HepG2 (cell line): Measurements from ENCODE around the gene STX5. TPM values are rescaled to one million over a fixed set of nuclear protein-coding genes. Genes with fewer than 3 reads are reported as not detected.

Experiments
- ETV6 ChIP-seq: sonication (generic); formaldehyde crosslinking; conservative IDR thresholded peaks from 2 replicates; pipeline ENCODE4 v1.4.0; 2020; ENCODE audit warnings: missing genetic modification reagents
- FOSL2 ChIP-seq: sonication (generic); formaldehyde crosslinking; IDR thresholded peaks from 2 replicates; pipeline ENCODE4 v1.4.0; 2020; ENCODE audit warnings: missing genetic modification reagents
- HOXA3 ChIP-seq: sonication (generic); formaldehyde crosslinking; IDR thresholded peaks from 2 replicates; pipeline ENCODE4 v1.5.0; 2020; ENCODE audit warnings: missing genetic modification reagents
- JARID2 ChIP-seq: sonication (generic); formaldehyde crosslinking; IDR thresholded peaks from 2 replicates; pipeline ENCODE4 v1.8.1; 2023; ENCODE audit warnings: missing genetic modification reagents, inconsistent platforms; ENCODE audit not compliant: insufficient replicate concordance
- PHF20 ChIP-seq: sonication (generic); formaldehyde crosslinking; IDR thresholded peaks from 2 replicates; pipeline ENCODE4 v1.5.0; 2020; ENCODE audit warnings: mild to moderate bottlenecking, missing genetic modification reagents
- PHF8 ChIP-seq: sonication (generic); formaldehyde crosslinking; IDR thresholded peaks from 2 replicates; pipeline ENCODE4 v1.5.0; 2020; ENCODE audit warnings: missing genetic modification reagents
- POGZ ChIP-seq: sonication (generic); formaldehyde crosslinking; IDR thresholded peaks from 2 replicates; pipeline ENCODE4 v1.4.0; 2020; ENCODE audit warnings: mild to moderate bottlenecking, missing genetic modification reagents
- PRPF4 ChIP-seq: fragments of 200-400 bp; formaldehyde crosslinking; IDR thresholded peaks from 2 replicates; pipeline ENCODE4 v1.6.1; 2016; ENCODE audit warnings: low read length, low read depth; ENCODE audit not compliant: poor library complexity, severe bottlenecking
- SP1 ChIP-seq, 2 experiments: fragments of 450-650 bp in 1 of 2; sonication (generic) in 1 of 2; formaldehyde crosslinking in 1 of 2; IDR thresholded peaks; 2 replicates each; pipeline versions ENCODE4 v1.4.0 to v1.6.1; 2016 to 2020; ENCODE audit warnings: missing genetic modification reagents in 1 of 2
- SRSF1 ChIP-seq: fragments of 200-400 bp; formaldehyde crosslinking; optimal IDR thresholded peaks from 2 replicates; pipeline ENCODE3; 2017; ENCODE audit warnings: mild to moderate bottlenecking, low read depth, low read length, moderate library complexity
- ZBTB7A ChIP-seq: sonication (generic); formaldehyde crosslinking; IDR thresholded peaks from 2 replicates; pipeline ENCODE4 v1.8.0; 2022; ENCODE audit warnings: mild to moderate bottlenecking, missing genetic modification reagents
- ZFP37 ChIP-seq: sonication (generic); formaldehyde crosslinking; IDR thresholded peaks from 2 replicates; pipeline ENCODE4 v1.4.0; 2020; ENCODE audit warnings: missing genetic modification reagents, borderline replicate concordance
- ZFP41 ChIP-seq: sonication (generic); formaldehyde crosslinking; IDR thresholded peaks from 2 replicates; pipeline ENCODE4 v1.4.0; 2020; ENCODE audit warnings: mild to moderate bottlenecking, missing genetic modification reagents, borderline replicate concordance
- ZKSCAN5 ChIP-seq: sonication (generic); formaldehyde crosslinking; IDR thresholded peaks from 2 replicates; pipeline ENCODE4 v1.5.1; 2020; ENCODE audit warnings: mild to moderate bottlenecking, missing genetic modification reagents
- ZNF343 ChIP-seq: sonication (generic); formaldehyde crosslinking; IDR thresholded peaks from 2 replicates; pipeline ENCODE4 v1.4.0; 2020; ENCODE audit warnings: mild to moderate bottlenecking, missing genetic modification reagents
- ZNF616 ChIP-seq: sonication (generic); formaldehyde crosslinking; IDR thresholded peaks from 2 replicates; pipeline ENCODE4 v1.5.0; 2020; ENCODE audit warnings: low read depth, mild to moderate bottlenecking, missing genetic modification reagents
- polyA plus RNA-seq, 8 experiments: library from polyadenylated mRNA; depleted of rRNA in 3 of 8; stranded (reverse) in 7 of 8; unstranded in 1 of 8; fragments of >200 nt; fragmentation: Illumina TruSeq in 4 of 8; extraction: Trizol in 4 of 8; gene quantifications; 2 replicates each; pipeline versions ENCODE4 v1.2.1 to v1.2.3, GENCODE V29; 2011 to 2016; ENCODE audit warnings: low read depth in 4 of 8, missing spikeins in 1 of 8, mixed read lengths in 1 of 8; ENCODE audit not compliant: insufficient read depth in 1 of 8
- total RNA-seq, 5 experiments: library from RNA; depleted of rRNA; stranded (reverse); fragments of >200 nt; fragmentation: Illumina TruSeq; extraction: Trizol; gene quantifications; 2 replicates each; pipeline ENCODE4 v1.2.3, GENCODE V29; 2016; ENCODE audit warnings: low read depth in 1 of 5
- TF ChIP-seq, protein P1 (sequence below): sonication (generic); formaldehyde crosslinking; IDR thresholded peaks from 2 replicates; pipeline ENCODE4 v1.8.1; 2023; ENCODE audit warnings: mild to moderate bottlenecking, missing genetic modification reagents
- TF ChIP-seq, protein P2 (sequence below): sonication (generic); formaldehyde crosslinking; IDR thresholded peaks from 2 replicates; pipeline ENCODE4 v1.4.0; 2020; ENCODE audit warnings: missing genetic modification reagents
- TF ChIP-seq, protein P3 (sequence below): sonication (generic); formaldehyde crosslinking; IDR thresholded peaks from 2 replicates; pipeline ENCODE4 v1.5.0; 2020; ENCODE audit warnings: missing genetic modification reagents
- TF ChIP-seq, protein P4 (sequence below): IDR thresholded peaks from 2 replicates; pipeline ENCODE4 v1.6.1; 2016; ENCODE audit warnings: missing compliant biosample characterization, missing genetic modification reagents, borderline replicate concordance
- TF ChIP-seq, protein P5 (sequence below): sonication (generic); formaldehyde crosslinking; IDR thresholded peaks from 2 replicates; pipeline ENCODE4 v1.8.0; 2022; ENCODE audit warnings: missing genetic modification reagents, mild to moderate bottlenecking, borderline replicate concordance
- TF ChIP-seq, protein P6 (sequence below): sonication (generic); formaldehyde crosslinking; IDR thresholded peaks from 2 replicates; pipeline ENCODE4 v1.5.0; 2020; ENCODE audit warnings: missing genetic modification reagents

The STX5 gene
- total and polyA plus RNA-seq, 2 of the 13 experiments (the other 11 are each of a cell fraction or from before 2014, with no cell fraction given) = 26.9 to 30.0 TPM

DNA sequence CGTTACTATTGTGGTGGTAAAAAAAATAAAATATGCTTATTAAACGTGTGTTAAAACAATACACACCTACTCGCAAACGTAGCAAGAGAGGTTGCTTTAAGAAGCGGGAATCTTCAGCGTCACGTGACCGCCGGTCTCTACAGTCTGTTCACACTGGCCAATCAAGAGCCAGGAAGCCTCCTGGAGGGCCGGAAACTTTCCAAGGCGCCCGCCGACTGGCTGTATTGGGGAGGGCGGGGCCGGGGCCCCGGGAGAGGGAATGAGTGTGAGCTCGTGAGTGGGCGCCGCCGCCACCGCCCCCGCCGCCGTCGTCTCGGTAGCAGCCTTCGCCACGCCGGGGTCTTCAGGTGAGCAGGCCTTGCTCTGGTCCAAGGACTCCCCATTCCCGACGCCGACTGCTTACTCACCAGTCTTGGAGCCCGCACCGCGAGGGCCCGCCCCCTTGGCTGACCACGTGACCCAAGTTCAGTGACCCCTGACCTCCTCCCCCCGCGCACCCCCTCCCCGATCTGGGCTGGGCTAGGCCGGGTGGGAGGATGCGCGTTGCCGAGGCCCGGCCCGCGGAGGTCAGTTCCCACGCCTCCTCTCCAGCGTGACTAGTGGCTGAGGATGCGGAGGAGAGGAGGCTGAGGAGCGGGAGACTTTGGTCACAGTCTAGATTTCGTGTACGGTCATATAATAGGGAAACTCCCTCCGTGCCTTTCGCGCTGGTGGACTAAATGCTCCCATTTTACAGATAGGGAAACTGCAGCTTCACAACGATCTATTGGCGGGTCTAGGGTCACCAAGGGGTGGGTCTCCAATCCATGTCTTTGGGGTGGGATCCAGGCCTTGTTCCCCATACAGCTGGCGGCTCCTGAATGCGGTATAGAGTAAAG is 60.5 kb downstream of the STX5 start, which contains the start of gene TAF6L (continued):
- TF ChIP-seq, protein P1, sequence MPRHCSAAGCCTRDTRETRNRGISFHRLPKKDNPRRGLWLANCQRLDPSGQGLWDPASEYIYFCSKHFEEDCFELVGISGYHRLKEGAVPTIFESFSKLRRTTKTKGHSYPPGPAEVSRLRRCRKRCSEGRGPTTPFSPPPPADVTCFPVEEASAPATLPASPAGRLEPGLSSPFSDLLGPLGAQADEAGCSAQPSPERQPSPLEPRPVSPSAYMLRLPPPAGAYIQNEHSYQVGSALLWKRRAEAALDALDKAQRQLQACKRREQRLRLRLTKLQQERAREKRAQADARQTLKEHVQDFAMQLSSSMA = no peak
- TF ChIP-seq ZKSCAN5 (CRISPR knock-in tag) (no peak), PHF20 (CRISPR knock-in tag) (peak; percentile 43; the same call in 1 of the 2 replicates), ZNF343 (0 out of 2 replicates have a peak, but pooled peaks have one; percentile 29), JARID2 (CRISPR knock-in tag) (no peak), PRPF4 (no peak), ZNF616 (CRISPR knock-in tag) (no peak), SRSF1 (peak; percentile 90), ETV6 (no peak), ZFP41 (no peak), HOXA3 (CRISPR knock-in tag) (peak; percentile 38; the same call in 1 of the 2 replicates), ZBTB7A (CRISPR knock-in tag) (peak; percentile 61; the same call in 1 of the 2 replicates), POGZ (CRISPR knock-in tag) (no peak), FOSL2 (CRISPR knock-in tag) (peak; percentile 22; the same call in 1 of the 2 replicates), PHF8 (peak; percentile 71), ZFP37 (CRISPR knock-in tag) (no peak), SP1 (IDR thresholded peaks at IDR 0.05) (0 out of 2 replicates have a peak, but pooled peaks have one; percentile 43), SP1 (CRISPR knock-in tag; IDR thresholded peaks at IDR 0.05) (peak; percentile 84)
- TF ChIP-seq, protein P2, sequence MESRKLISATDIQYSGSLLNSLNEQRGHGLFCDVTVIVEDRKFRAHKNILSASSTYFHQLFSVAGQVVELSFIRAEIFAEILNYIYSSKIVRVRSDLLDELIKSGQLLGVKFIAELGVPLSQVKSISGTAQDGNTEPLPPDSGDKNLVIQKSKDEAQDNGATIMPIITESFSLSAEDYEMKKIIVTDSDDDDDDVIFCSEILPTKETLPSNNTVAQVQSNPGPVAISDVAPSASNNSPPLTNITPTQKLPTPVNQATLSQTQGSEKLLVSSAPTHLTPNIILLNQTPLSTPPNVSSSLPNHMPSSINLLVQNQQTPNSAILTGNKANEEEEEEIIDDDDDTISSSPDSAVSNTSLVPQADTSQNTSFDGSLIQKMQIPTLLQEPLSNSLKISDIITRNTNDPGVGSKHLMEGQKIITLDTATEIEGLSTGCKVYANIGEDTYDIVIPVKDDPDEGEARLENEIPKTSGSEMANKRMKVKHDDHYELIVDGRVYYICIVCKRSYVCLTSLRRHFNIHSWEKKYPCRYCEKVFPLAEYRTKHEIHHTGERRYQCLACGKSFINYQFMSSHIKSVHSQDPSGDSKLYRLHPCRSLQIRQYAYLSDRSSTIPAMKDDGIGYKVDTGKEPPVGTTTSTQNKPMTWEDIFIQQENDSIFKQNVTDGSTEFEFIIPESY (CRISPR knock-in tag) = no peak
- TF ChIP-seq, protein P3, sequence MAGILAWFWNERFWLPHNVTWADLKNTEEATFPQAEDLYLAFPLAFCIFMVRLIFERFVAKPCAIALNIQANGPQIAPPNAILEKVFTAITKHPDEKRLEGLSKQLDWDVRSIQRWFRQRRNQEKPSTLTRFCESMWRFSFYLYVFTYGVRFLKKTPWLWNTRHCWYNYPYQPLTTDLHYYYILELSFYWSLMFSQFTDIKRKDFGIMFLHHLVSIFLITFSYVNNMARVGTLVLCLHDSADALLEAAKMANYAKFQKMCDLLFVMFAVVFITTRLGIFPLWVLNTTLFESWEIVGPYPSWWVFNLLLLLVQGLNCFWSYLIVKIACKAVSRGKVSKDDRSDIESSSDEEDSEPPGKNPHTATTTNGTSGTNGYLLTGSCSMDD (CRISPR knock-in tag) = no peak
- TF ChIP-seq, protein P4, sequence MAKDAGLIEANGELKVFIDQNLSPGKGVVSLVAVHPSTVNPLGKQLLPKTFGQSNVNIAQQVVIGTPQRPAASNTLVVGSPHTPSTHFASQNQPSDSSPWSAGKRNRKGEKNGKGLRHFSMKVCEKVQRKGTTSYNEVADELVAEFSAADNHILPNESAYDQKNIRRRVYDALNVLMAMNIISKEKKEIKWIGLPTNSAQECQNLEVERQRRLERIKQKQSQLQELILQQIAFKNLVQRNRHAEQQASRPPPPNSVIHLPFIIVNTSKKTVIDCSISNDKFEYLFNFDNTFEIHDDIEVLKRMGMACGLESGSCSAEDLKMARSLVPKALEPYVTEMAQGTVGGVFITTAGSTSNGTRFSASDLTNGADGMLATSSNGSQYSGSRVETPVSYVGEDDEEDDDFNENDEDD (CRISPR knock-in tag) = peak; percentile 60
- TF ChIP-seq, protein P5, sequence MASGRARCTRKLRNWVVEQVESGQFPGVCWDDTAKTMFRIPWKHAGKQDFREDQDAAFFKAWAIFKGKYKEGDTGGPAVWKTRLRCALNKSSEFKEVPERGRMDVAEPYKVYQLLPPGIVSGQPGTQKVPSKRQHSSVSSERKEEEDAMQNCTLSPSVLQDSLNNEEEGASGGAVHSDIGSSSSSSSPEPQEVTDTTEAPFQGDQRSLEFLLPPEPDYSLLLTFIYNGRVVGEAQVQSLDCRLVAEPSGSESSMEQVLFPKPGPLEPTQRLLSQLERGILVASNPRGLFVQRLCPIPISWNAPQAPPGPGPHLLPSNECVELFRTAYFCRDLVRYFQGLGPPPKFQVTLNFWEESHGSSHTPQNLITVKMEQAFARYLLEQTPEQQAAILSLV = 0 out of 2 replicates have a peak, but pooled peaks have one; percentile 66
- TF ChIP-seq, protein P6, sequence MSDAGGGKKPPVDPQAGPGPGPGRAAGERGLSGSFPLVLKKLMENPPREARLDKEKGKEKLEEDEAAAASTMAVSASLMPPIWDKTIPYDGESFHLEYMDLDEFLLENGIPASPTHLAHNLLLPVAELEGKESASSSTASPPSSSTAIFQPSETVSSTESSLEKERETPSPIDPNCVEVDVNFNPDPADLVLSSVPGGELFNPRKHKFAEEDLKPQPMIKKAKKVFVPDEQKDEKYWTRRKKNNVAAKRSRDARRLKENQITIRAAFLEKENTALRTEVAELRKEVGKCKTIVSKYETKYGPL (CRISPR knock-in tag) = no peak
